Measurements from ENCODE around the gene OSGEP. TPM values are rescaled to one million over a fixed set of nuclear protein-coding genes. Genes with fewer than 3 reads are reported as not detected.

The OSGEP gene
- total RNA-seq, 1 experiment from 2014 or later = 21.8 TPM

DNA sequence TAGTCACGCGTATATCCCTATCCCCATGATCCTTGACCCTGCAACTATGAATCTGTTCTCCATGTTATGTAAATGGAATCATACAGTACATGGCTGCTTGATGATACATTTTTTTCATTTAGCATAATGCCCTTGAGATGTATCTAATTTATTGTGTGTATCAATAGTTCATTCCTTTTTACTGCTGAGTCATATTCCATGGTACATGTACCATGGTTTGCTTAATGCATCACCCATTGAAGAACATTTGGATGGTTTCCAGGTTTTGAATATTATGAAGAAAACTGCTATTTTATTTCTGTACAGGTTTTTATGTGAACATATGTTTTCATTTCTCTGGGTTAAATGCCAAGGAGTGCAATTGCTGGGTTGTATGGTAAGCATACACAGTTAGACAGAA lies 46.7 kb upstream of the OSGEP start:
- no peak overlapping the region for H3K4me2 ChIP-seq (ENCODE audit: low read length)
- peaks cover 8 to 16% of the 10 kb centered on the region in 2 experiments; a peak in 3 of 4 replicates for H3K4me1 ChIP-seq (ENCODE audit: control insufficient read depth in 1 of 2, insufficient read depth in 2 of 2, low read length in 2 of 2)
- no peaks in the 10 kb centered on the region for H3K79me2 ChIP-seq (ENCODE audit: insufficient read depth, low read length)
- H3K36me3 ChIP-seq (ENCODE audit: control insufficient read depth in 1 of 2, insufficient read depth in 2 of 2, low read length in 2 of 2) = no peaks in the 10 kb centered on the region
- RAD21 ChIA-PET (ENCODE audit: low non-redundant PET in 1 of 2, low total read pairs in 2 of 2, uncharacterized antibody in 2 of 2, unreplicated experiment in 2 of 2) = no interaction called here
- H3K27ac ChIP-seq (ENCODE audit: low read depth, low read length) = no peak overlapping the region
- H4K20me1 ChIP-seq (ENCODE audit: insufficient read depth) = no peaks in the 10 kb centered on the region
- H3K9me2 ChIP-seq (ENCODE audit: insufficient read depth) = no peaks in the 10 kb centered on the region
- no peak for DNase-seq (ENCODE audit: low read depth, low spot score)
- no peak for TF ChIP-seq SRF (IDR thresholded peaks at IDR 0.05; ENCODE audit: low read depth)
- no peak for TF ChIP-seq ZFX (IDR thresholded peaks at IDR 0.05)
- TF ChIP-seq, protein P1, sequence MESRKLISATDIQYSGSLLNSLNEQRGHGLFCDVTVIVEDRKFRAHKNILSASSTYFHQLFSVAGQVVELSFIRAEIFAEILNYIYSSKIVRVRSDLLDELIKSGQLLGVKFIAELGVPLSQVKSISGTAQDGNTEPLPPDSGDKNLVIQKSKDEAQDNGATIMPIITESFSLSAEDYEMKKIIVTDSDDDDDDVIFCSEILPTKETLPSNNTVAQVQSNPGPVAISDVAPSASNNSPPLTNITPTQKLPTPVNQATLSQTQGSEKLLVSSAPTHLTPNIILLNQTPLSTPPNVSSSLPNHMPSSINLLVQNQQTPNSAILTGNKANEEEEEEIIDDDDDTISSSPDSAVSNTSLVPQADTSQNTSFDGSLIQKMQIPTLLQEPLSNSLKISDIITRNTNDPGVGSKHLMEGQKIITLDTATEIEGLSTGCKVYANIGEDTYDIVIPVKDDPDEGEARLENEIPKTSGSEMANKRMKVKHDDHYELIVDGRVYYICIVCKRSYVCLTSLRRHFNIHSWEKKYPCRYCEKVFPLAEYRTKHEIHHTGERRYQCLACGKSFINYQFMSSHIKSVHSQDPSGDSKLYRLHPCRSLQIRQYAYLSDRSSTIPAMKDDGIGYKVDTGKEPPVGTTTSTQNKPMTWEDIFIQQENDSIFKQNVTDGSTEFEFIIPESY (IDR thresholded peaks at IDR 0.05; ENCODE audit: extremely low read depth, insufficient replicate concordance, low read length) = no peak
- no peak for TF ChIP-seq SIN3A (IDR thresholded peaks at IDR 0.05; ENCODE audit: low read depth)
- no peak for TF ChIP-seq ZNF274 (IDR thresholded peaks at IDR 0.05; ENCODE audit: low read depth, low read length)
- TF ChIP-seq CBX3 (IDR thresholded peaks at IDR 0.05; ENCODE audit: low read depth) = no peak
- no peak for TF ChIP-seq FOSL1 (IDR thresholded peaks at IDR 0.05; ENCODE audit: low read depth)
- no peak for TF ChIP-seq RAD21 (IDR thresholded peaks at IDR 0.05; ENCODE audit: low read depth)
- no peak for TF ChIP-seq YY1 (IDR thresholded peaks at IDR 0.05; ENCODE audit: extremely low read depth, insufficient replicate concordance, low read depth, low read length)
- TF ChIP-seq REST (IDR thresholded peaks at IDR 0.05; ENCODE audit: low read depth) = no peak
- no peak for TF ChIP-seq ELF1 (IDR thresholded peaks at IDR 0.05; ENCODE audit: borderline replicate concordance, low read depth)
- no peak for TF ChIP-seq TCF7L2 (IDR thresholded peaks at IDR 0.05; ENCODE audit: borderline replicate concordance, extremely low read depth, insufficient read depth, insufficient read length)
- no peak for TF ChIP-seq POLR2AphosphoS5 (IDR thresholded peaks at IDR 0.05; ENCODE audit: low read depth, low read length)
- TF ChIP-seq, protein P2, sequence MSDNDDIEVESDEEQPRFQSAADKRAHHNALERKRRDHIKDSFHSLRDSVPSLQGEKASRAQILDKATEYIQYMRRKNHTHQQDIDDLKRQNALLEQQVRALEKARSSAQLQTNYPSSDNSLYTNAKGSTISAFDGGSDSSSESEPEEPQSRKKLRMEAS (IDR thresholded peaks at IDR 0.05) = no peak
- TF ChIP-seq, protein P3, sequence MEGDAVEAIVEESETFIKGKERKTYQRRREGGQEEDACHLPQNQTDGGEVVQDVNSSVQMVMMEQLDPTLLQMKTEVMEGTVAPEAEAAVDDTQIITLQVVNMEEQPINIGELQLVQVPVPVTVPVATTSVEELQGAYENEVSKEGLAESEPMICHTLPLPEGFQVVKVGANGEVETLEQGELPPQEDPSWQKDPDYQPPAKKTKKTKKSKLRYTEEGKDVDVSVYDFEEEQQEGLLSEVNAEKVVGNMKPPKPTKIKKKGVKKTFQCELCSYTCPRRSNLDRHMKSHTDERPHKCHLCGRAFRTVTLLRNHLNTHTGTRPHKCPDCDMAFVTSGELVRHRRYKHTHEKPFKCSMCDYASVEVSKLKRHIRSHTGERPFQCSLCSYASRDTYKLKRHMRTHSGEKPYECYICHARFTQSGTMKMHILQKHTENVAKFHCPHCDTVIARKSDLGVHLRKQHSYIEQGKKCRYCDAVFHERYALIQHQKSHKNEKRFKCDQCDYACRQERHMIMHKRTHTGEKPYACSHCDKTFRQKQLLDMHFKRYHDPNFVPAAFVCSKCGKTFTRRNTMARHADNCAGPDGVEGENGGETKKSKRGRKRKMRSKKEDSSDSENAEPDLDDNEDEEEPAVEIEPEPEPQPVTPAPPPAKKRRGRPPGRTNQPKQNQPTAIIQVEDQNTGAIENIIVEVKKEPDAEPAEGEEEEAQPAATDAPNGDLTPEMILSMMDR (IDR thresholded peaks at IDR 0.05 in 2 of 3, conservative IDR thresholded peaks at IDR 0.05 in 1 of 3; ENCODE audit: borderline replicate concordance in 1 of 3, insufficient read depth in 1 of 3, low read depth in 2 of 3, low read length in 2 of 3) = no peak
- TF ChIP-seq CEBPB (IDR thresholded peaks at IDR 0.05; ENCODE audit: low read depth) = no peak
- H3K27me3 ChIP-seq (ENCODE audit: insufficient read depth, low read length) = no peaks in the 10 kb centered on the region
- ATAC-seq = no peak
- H3K9me3 ChIP-seq (ENCODE audit: control insufficient read depth in 1 of 2, insufficient read depth in 1 of 2, low read depth in 1 of 2, low read length in 2 of 2) = no peaks in the 10 kb centered on the region
- no TSS peak for BruUV-seq (replicated peaks)
- POLR2A ChIA-PET = no interaction called here
- intact Hi-C loops (cut with micrococcal nuclease) = no loop called here
- H3K9ac ChIP-seq (ENCODE audit: low read length) = no peak overlapping the region
- CTCF ChIA-PET = no interaction called here
- H3K4me3 ChIP-seq (replicated peaks in 1 of 2; ENCODE audit: low read depth in 1 of 2, low read length in 2 of 2) = no peak overlapping the region
- no peak overlapping the region for H2AFZ ChIP-seq (ENCODE audit: low read depth, low read length, poor library complexity, severe bottlenecking)

All from HCT116 (cell line).